Mucosa of descending colon (tissue), 3 donors: ENCODE measurements around the gene COG2. TPM values are rescaled to one million over a fixed set of nuclear protein-coding genes. Genes with fewer than 3 reads are reported as not detected.

Experiments used
- ATAC-seq: fragments of 200-7000 bp; cut with Tn5 transposase; one replicate; pipeline ENCODE4 v1.9.1; 2020; ENCODE audit warnings: mild to moderate bottlenecking, moderate library complexity
- DNase-seq, 3 donors: peaks; one replicate each; pipeline ENCODE4 v3.0.0-alpha.2; 2020
- H3K36me3 ChIP-seq: fragments of 200-600 bp; one replicate; pipeline ENCODE4 v1.8.0; 2021; ENCODE audit warnings: low read depth, mild to moderate bottlenecking
- H3K4me1 ChIP-seq: fragments of 200-600 bp; one replicate; pipeline ENCODE4 v1.8.0; 2021; ENCODE audit warnings: low read depth, mild to moderate bottlenecking
- H3K4me3 ChIP-seq: fragments of 200-600 bp; one replicate; pipeline ENCODE4 v1.8.0; 2021; ENCODE audit warnings: mild to moderate bottlenecking
- H3K9me3 ChIP-seq: fragments of 200-600 bp; one replicate; pipeline ENCODE4 v1.8.0; 2021; ENCODE audit warnings: mild to moderate bottlenecking
- CTCF ChIP-seq: fragments of 200-600 bp; IDR thresholded peaks from one replicate; pipeline ENCODE4 v1.8.0; 2022; ENCODE audit warnings: antibody characterized with exemption, mild to moderate bottlenecking
- intact Hi-C, 2 donors: fragments of 100-400 bp; cut with DNase I in 1 of 2; cut with micrococcal nuclease in 1 of 2; formaldehyde crosslinking; loops; one replicate each; pipeline versions ENCODE4 v1.11.0 to v1.11.1; 2022; cut with DNase I, micrococcal nuclease
- total RNA-seq, 3 donors: library from RNA; stranded (reverse); fragmentation: NEBNext Ultra II Directional in 2 of 3; extraction: Animal tissue kit (Norgen Biotek cat#: 25700) in 2 of 3; gene quantifications; one replicate each; pipeline versions ENCODE4 v1.2.1 to v1.2.4, GENCODE V29; 2021 to 2023
- donor health status: DM: no; HTN: no; CAD: no; lungs with moderate emphysema.
- donor health status: DM: no; HTN: no; CAD: no.
- donor health status: DM: no; HTN: yes; CAD: no.

COG2 gene
- total RNA-seq, 3 donors from 2014 or later, result 38.0 to 46.2 (median 38.1) TPM

- H3K4me3 ChIP-seq, result no peak overlapping the region
- no peaks in the 10 kb centered on the region for H3K9me3 ChIP-seq
- ATAC-seq (no peak), DNase-seq (no peak)
- no peaks in the 10 kb centered on the region for H3K4me1 ChIP-seq
- intact Hi-C loops, result no loop called here
- TF ChIP-seq CTCF, result no peak
- H3K36me3 ChIP-seq, result peaks cover 9% of the 10 kb centered on the region
Observed at GRCh38 chr1:230682882-230683610, 40.8 kb downstream of the COG2 start.

- ATAC-seq, result no peak
Observed at GRCh38 chr1:230684146-230684545, 41.9 kb downstream of the COG2 start.

GRCh38 chr1:230684998-230685397, 42.7 kb downstream of the COG2 start:
- Histone ChIP-seq H3K9me3 (no peaks in the 10 kb centered on the region), H3K4me3 (no peak overlapping the region), H3K36me3 (peaks cover 10% of the 10 kb centered on the region), H3K4me1 (no peaks in the 10 kb centered on the region)
- intact Hi-C loops, result no loop called here
- TF ChIP-seq CTCF, result no peak
- ATAC-seq (no peak), DNase-seq (no peak)

More at GRCh38 chr1:230684146-230684545, 41.9 kb downstream of the COG2 start:
- Histone ChIP-seq H3K4me1 (no peaks in the 10 kb centered on the region), H3K36me3 (peaks cover 9% of the 10 kb centered on the region), H3K9me3 (no peaks in the 10 kb centered on the region), H3K4me3 (no peak overlapping the region)
- intact Hi-C loops, result no loop called here
- DNase-seq, result no peak
- no peak for TF ChIP-seq CTCF

GRCh38 chr1:230686747-230687146, 44.5 kb downstream of the COG2 start:
- ATAC-seq, result no peak
- intact Hi-C loops, result no loop called here
- Histone ChIP-seq H3K36me3 (peaks cover 13% of the 10 kb centered on the region), H3K9me3 (no peaks in the 10 kb centered on the region), H3K4me1 (no peaks in the 10 kb centered on the region), H3K4me3 (no peak overlapping the region)
- DNase-seq, result no peak
- no peak for TF ChIP-seq CTCF

GRCh38 chr1:230690101-230690500, 47.8 kb downstream of the COG2 start:
- intact Hi-C loops, result no loop called here
- no peak for TF ChIP-seq CTCF
- Histone ChIP-seq H3K9me3 (no peaks in the 10 kb centered on the region), H3K36me3 (peaks cover 19% of the 10 kb centered on the region), H3K4me3 (no peak overlapping the region), H3K4me1 (no peaks in the 10 kb centered on the region)
- DNase-seq, result no peak
- no peak for ATAC-seq
